GM19463 (cell line): Measurements from ENCODE around the gene ZBTB48.
"Not testable (repeated sequence)": the region's sequence is repeated elsewhere in the genome, so short reads cannot be mapped to it uniquely, and the experiment has no call there.

Source experiments
- ATAC-seq: cut with Tn5 transposase; IDR thresholded peaks from one replicate; pipeline ENCODE4 v1.9.1; 2021; ENCODE audit warnings: mild to moderate bottlenecking, moderate library complexity; ENCODE audit not compliant: unreplicated experiment

ZBTB48 gene

DNA sequence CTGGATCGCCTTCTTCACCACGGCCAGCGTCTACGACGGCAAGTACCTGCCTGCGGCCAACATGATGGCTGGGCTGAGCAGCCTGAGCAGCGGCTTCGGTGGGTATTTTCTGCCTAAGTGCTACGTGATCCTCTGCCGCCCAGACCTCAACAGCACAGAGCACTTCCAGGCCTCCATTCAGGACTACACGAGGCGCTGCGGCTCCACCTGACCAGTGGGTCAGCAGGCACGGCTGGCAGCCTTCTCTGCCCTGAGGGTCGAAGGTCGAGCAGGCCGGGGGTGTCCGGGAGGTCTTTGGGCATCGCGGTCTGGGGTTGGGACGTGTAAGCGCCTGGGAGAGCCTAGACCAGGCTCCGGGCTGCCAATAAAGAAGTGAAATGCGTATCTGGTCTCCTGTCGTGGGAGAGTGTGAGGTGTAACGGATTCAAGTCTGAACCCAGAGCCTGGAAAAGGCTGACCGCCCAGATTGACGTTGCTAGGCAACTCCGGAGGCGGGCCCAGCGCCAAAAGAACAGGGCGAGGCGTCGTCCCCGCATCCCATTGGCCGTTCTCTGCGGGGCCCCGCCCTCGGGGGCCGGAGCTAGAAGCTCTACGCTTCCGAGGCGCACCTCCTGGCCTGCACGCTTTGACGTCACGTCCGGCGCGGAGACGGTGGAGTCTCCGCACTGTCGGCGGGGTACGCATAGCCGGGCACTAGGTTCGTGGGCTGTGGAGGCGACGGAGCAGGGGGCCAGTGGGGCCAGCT lies at the start of gene ZBTB48:
TSS of gene ZBTB48 (plus strand) at position 621 of the 745 bp plus-strand sequence. CDS start 616 bp downstream, outside the sequence.
- peak; percentile 98 for ATAC-seq

DNA sequence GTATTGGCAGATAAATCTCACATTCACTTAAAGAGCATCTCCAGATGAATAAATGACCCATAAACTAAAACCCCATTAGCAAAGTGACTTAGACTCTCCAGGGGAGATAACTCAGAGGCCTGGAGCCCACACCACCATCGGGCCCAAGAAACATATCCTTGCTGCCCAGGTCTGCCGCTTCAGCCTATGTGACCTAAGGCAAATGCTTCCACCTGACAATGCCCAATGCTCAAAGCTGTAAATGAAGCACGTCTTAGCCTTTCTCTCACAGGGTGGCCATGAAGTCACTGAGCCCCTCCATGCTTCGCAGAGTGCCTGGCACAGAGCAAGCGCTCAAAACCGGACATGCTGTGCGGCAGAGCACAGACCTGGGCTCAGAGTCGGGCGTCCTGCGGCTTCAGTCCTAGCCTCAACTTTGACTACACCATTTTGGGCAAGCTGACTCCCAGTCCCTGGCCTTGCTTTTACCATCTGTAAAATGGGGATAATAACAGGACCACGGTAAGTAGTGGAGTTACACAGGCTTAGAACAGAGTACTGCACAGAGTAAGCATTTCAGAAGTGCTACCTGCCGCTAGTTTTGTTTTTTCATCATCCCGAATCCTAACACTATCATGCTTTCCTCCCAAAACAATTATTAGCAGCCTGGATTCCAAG lies 49.2 kb upstream of the ZBTB48 start:
- no peak for ATAC-seq

DNA sequence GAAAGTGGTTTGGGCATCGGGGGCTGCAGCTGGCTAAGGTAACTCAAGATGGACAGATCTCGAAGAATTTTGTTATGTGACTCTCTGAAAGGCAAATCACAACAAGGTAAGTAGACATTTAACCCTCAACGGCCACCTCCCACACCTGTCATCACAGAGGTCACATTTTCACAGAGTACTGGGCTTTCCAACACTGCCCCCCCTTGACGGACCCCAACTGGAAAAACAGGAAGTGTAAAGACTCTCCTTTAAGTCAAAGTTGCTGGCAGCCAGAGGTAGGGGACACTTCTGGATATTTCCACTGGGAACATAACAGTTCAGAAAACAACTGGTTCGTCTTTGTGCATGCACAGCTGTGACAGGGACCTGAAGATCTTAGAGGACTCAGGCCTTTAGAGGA lies 47.8 kb upstream of the ZBTB48 start:
- ATAC-seq = no peak

DNA sequence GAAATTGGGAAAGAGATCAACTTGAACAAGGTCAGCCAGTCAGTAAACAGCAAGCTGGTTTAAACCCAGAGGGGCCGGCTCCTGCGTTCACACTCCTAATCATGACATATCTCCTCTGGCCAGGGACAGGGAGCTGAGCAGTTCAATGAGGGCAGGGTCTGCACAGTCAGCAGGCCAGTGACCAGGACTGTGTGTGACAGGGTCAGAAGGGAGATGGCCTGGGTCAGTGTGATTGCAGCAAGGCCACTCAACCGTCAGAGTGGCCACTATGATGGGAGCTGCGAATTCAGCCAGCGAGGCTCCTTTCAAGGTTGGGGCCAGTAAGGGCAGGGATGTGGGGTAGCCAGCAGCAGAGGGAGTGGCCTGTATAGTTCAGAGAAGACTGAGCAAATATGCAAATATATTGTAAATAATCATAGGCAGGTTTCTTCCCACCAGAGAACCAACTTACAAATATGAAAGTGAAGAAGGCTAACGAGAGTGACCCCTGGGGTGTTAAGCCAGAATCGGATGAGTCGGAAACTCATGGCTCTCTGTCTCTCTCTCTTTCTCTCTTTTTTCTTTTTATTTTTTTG lies 45.5 kb upstream of the ZBTB48 start:
- ATAC-seq = no peak

GRCh38 chr1:6535214-6535613 lies 44.6 kb upstream of the ZBTB48 start:
- no peak for ATAC-seq

DNA sequence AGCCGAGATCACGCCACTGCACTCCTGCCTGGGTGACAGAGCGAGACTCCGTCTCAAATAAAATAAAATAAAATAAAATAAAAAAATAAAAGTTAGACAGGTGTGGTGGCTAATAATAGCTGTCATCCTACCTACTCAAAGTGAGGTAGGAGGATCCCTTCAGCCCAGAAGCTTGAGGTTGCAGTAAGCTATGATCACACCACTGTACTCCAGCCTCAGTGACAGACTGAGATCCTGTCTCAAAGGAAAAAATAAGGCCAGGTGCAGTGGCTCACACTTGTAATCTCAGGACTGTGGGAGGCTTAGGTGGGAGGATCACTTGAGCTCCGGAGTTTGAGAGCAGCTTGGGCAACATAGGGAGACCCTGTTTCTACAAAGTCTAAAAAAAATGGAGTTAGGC lies 43.5 kb upstream of the ZBTB48 start:
- ATAC-seq = no peak

DNA sequence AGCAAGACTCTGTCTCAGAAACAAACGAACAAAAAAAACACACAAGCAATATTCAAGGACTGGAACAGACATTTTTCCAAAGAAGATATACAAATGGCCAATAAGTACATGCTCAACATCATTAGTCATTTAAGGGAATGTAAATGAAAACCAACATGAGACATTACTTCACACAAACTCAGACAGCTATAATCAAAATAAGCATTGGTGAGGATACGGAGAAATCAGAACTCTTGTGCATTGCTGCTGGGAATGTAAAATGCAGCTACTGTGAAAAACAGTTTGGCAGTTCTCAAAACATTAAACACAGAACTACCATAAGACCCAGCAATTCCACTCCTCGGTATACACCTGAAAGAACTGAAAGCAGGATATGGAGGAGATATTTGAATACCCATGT lies 40.8 kb upstream of the ZBTB48 start:
- ATAC-seq = no peak

- no peak for ATAC-seq
These were observed 35.0 kb upstream of the ZBTB48 start for GRCh38 chr1:6544831-6545230.

- ATAC-seq = no peak
These were observed 34.3 kb upstream of the ZBTB48 start for GRCh38 chr1:6545276-6546112.

DNA sequence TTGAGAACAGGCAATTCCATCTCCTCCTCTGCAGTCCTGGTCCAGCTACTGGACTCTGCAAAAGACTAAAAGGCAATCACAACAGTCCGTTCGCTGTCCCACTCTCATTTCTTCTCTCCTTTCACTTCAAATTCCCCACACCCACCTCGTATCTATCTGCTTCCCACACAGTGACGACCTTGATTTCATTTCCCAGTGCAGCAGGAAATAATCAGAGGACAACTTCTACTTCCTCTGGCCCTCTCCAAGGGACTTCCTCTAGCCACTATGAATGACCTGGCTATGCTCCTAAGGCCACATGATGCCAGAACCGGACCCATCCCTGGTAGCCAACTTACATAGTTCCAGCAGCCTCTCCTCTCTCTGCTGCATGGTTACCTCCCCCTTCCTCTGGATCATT lies 33.5 kb upstream of the ZBTB48 start:
- no peak for ATAC-seq

DNA sequence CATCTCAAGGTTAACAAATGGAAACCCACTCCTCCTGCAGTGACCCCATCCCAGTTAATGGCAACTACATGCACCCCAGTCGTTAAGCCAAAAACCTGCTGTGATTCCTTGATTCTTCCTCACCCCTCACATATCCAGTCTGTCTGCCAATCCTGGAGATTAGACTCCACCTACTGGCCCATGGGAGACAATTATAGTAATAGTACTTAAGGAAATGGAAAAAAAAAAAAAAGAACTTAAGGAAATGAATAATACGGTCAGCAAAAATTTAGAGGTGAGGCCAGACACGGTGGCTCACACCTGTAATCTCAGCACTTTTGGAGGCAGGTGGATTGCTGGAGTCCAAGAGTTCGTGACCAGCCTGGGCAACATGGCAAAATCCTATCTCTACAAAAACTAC lies 32.5 kb upstream of the ZBTB48 start:
- no peak for ATAC-seq

DNA sequence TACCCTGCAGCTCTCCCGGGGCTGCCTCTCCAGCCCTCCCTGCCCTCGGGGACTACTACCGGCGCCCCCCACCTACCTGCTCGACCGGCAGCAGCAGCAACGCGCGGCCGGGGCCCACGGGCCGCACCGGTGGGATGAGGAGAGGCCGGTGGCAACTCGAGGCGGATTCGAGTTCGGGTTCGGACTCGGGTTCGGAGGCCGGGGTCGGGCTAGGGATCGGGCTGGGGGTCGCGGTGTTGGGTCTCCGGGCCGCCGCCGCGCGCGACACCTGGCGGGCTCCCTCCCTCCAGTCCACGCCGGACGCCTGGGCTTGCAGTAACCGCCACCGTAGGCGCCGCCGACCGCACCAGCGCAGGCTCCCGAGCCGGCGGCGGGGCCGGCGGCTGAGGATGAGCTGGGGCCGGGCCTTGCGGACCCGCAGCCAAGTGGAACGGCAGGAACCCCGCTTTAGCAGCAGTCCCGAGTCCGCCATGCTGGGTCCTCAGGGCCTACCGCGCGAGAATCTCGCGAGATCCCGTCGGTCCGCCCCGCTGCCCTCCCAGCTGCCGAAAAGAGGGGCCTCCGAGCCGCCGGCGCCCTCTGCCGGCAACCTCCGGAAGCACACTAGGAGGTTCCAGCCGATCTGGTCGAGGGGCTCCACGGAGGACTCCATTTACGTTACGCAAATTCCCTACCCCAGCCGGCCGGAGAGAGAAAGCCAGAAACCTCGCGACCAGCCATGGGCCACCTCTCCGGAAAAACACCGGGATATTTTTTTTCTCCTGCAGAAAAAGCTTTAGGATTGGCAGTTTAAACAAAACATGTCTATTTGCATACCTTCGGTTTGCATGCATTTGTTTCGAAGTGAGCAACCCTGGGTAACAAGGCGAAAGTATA lies 25.5 kb upstream of the ZBTB48 start, which contains the start of gene NOL9:
TSS of gene NOL9 (minus strand) at position 483 of the 876 bp plus-strand sequence. CDS start at position 472, 11 bp downstream.
- peak; percentile 86 for ATAC-seq

GRCh38 chr1:6554907-6555778 lies 24.7 kb upstream of the ZBTB48 start, which contains the start of gene TAS1R1:
TAS1R1 (plus strand) TSS chr1:6555307; CDS start chr1:6555374, 67 bp downstream.
- no peak for ATAC-seq

DNA sequence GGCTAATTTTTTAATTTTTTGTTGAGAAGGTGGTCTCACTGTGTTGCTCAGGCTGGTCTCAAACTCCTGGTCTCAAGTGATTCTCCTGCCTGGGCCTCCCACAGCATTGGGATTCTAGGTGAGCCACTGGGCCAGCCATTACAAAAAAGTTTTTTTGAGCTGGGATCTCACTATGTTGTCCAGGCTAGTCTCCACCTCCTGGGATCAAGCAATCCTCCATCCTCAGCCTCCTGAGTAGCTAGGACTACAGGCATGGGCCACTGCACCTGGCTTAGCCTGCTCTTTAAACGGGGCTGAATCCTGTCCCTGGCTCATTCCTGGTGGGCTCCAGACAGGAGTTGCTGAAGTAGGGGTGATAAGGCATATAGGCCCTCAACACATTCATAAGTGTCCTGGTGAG lies 22.2 kb upstream of the ZBTB48 start:
- no peak for ATAC-seq

- not testable (repeated sequence) for ATAC-seq
These were observed 20.6 kb upstream of the ZBTB48 start for GRCh38 chr1:6559161-6559560.

DNA sequence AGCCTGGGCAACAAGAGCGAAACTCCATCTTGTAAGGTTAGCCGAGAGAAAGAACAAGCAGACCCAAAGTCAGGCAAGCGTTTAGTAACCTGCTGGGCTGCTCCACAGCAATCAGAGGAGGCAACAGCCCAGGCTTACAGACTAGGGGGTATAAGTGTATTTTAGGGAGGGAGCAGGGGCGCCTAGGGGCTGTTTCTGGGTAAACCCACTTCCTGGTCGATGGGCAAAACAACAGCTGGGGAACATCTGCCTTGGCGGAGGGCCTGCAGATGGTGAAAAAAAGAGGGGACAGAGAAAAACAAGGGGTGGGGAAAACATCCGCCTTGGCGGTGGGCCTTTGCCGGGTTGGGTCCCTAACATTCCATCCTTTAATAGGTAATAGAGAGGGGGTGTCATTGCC lies 19.5 kb upstream of the ZBTB48 start:
- ATAC-seq = no peak

- ATAC-seq = no peak
These were observed 10.8 kb upstream of the ZBTB48 start for GRCh38 chr1:6569033-6569432.

GRCh38 chr1:6570100-6570499 lies 9.7 kb upstream of the ZBTB48 start:
- ATAC-seq = no peak

DNA sequence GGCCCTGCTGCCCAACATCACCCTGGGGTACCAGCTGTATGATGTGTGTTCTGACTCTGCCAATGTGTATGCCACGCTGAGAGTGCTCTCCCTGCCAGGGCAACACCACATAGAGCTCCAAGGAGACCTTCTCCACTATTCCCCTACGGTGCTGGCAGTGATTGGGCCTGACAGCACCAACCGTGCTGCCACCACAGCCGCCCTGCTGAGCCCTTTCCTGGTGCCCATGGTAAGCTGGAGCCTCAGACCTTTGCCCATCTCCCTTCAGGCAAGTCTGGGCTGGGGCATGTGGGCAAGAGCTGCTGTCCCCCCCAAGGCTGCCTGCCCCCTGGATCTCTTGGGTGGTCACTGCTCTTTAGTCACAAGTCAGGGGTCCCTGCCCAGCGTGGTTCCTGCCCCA lies 8.8 kb upstream of the ZBTB48 start:
- ATAC-seq = no peak
